ENCODE measurements around the gene ITPR3. TPM values are rescaled to one million over a fixed set of nuclear protein-coding genes. Genes with fewer than 3 reads are reported as not detected.
A peak's percentile ranks its signal among the peaks of the same experiment; 100 is the strongest.

The ITPR3 gene
- total RNA-seq, 2 donors from 2014 or later, result 29.6 to 33.3 TPM

DNA sequence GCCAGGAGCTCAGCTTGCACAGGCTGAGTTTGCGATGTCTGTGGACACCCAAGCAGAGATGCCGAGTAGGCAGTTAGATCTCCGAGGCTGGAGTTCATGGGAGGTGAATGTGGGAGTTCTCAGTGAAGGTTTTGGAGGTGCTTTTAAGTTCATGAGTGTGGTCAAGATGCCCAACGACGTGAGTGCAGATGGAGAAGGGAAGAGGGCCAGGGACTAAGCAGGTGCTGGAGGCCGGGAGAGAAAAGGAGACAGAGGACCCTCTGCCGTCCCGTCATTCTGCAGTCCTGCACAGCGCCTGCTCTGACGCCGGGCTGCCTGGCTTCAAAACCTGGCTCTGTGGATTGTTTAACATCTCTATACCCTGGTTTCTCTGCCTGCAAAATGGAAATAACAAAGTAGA, 15.5 kb downstream of the ITPR3 start:
- H3K27ac ChIP-seq (ENCODE audit: low read depth, low read length), result no peak overlapping the region
- no peak overlapping the region for H3K9ac ChIP-seq (ENCODE audit: extremely low read depth, low read length, poor library complexity, severe bottlenecking)
- H3K27ac Mint-ChIP-seq, result no peak overlapping the region
- H3K4me3 ChIP-seq (ENCODE audit: low read length), result no peak overlapping the region
- H3K9me3 ChIP-seq (ENCODE audit: control insufficient read depth, low read length), result no peaks in the 10 kb centered on the region
- no peaks in the 10 kb centered on the region for H3K36me3 ChIP-seq (ENCODE audit: control insufficient read depth, insufficient read depth, low read length)
- peaks cover 6% of the 10 kb centered on the region for H3K36me3 Mint-ChIP-seq (ENCODE audit: low read depth)
- H3K27me3 Mint-ChIP-seq (ENCODE audit: insufficient read depth), result no peaks in the 10 kb centered on the region
- no peak for DNase-seq
- no peaks in the 10 kb centered on the region for H3K9me3 Mint-ChIP-seq
- 87% methylated on average over 4 to 11 of the region's 11 CpGs for WGBS, 2 experiments (ENCODE audit: insufficient coverage in 1 of 2, insufficient read length in 1 of 2)
- H3K4me1 Mint-ChIP-seq, result peaks cover 47% of the 10 kb centered on the region
- peaks cover 7% of the 10 kb centered on the region for H3K4me1 ChIP-seq (ENCODE audit: control insufficient read depth, insufficient read depth, low read length)
- H3K27me3 ChIP-seq (ENCODE audit: control insufficient read depth, insufficient read depth, low read length, poor library complexity, severe bottlenecking), result no peaks in the 10 kb centered on the region
- no peak overlapping the region for H3K4me3 Mint-ChIP-seq
- TF ChIP-seq, protein P1, sequence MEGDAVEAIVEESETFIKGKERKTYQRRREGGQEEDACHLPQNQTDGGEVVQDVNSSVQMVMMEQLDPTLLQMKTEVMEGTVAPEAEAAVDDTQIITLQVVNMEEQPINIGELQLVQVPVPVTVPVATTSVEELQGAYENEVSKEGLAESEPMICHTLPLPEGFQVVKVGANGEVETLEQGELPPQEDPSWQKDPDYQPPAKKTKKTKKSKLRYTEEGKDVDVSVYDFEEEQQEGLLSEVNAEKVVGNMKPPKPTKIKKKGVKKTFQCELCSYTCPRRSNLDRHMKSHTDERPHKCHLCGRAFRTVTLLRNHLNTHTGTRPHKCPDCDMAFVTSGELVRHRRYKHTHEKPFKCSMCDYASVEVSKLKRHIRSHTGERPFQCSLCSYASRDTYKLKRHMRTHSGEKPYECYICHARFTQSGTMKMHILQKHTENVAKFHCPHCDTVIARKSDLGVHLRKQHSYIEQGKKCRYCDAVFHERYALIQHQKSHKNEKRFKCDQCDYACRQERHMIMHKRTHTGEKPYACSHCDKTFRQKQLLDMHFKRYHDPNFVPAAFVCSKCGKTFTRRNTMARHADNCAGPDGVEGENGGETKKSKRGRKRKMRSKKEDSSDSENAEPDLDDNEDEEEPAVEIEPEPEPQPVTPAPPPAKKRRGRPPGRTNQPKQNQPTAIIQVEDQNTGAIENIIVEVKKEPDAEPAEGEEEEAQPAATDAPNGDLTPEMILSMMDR (conservative IDR thresholded peaks at IDR 0.05), result no peak

- H3K36me3 Mint-ChIP-seq (ENCODE audit: low read depth), result peaks cover 7% of the 10 kb centered on the region
- Histone ChIP-seq H3K36me3 (ENCODE audit: control insufficient read depth, insufficient read depth, low read length) (no peaks in the 10 kb centered on the region), H3K27me3 (ENCODE audit: control insufficient read depth, insufficient read depth, low read length, poor library complexity, severe bottlenecking) (no peaks in the 10 kb centered on the region), H3K4me3 (ENCODE audit: low read length) (no peak overlapping the region), H3K9ac (ENCODE audit: extremely low read depth, low read length, poor library complexity, severe bottlenecking) (no peak overlapping the region), H3K27ac (ENCODE audit: low read depth, low read length) (no peak overlapping the region), H3K4me1 (ENCODE audit: control insufficient read depth, insufficient read depth, low read length) (peaks cover 7% of the 10 kb centered on the region), H3K9me3 (ENCODE audit: control insufficient read depth, low read length) (no peaks in the 10 kb centered on the region)
- H3K4me1 Mint-ChIP-seq, result peaks cover 37% of the 10 kb centered on the region
- no peak for DNase-seq
- 0 to 48% methylated on average over 1 to 2 of the region's 3 CpGs for WGBS, 2 experiments (ENCODE audit: insufficient coverage in 1 of 2, insufficient read length in 1 of 2)
- TF ChIP-seq, protein P1 (conservative IDR thresholded peaks at IDR 0.05), result no peak
- no peak overlapping the region for H3K4me3 Mint-ChIP-seq
- no peaks in the 10 kb centered on the region for H3K9me3 Mint-ChIP-seq
- H3K27ac Mint-ChIP-seq, result peak overlapping the region; percentile 4
- no peaks in the 10 kb centered on the region for H3K27me3 Mint-ChIP-seq (ENCODE audit: insufficient read depth)
Observed at GRCh38 chr6:33638556-33638955, 17.4 kb downstream of the ITPR3 start.

DNA sequence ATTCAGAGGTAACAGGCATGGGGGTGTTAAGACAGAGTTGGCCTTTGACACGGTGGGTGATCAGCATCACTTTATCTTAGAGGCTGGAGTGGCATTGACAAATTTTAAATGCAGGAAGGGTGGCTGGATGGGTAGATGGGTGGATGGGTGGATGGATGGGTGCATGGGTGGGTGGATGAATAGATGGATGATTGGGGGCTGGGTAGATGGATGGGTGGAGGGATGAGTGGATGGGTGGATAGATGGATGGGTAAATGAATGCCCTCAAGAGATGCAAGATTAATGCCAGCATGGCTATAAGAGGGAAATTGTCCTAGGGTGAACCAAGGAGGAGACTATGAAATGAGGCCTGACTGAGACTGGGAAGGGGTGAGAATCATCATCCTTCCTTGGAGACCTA, 18.4 kb downstream of the ITPR3 start:
- Mint-ChIP-seq H3K4me1 (peaks cover 29% of the 10 kb centered on the region), H3K4me3 (no peak overlapping the region)

More for the DNA sequence above, 18.4 kb downstream of the ITPR3 start:
- Histone ChIP-seq H3K9me3 (ENCODE audit: control insufficient read depth, low read length) (no peaks in the 10 kb centered on the region), H3K4me1 (ENCODE audit: control insufficient read depth, insufficient read depth, low read length) (peaks cover 5% of the 10 kb centered on the region), H3K27ac (ENCODE audit: low read depth, low read length) (no peak overlapping the region), H3K27me3 (ENCODE audit: control insufficient read depth, insufficient read depth, low read length, poor library complexity, severe bottlenecking) (no peaks in the 10 kb centered on the region), H3K36me3 (ENCODE audit: control insufficient read depth, insufficient read depth, low read length) (no peaks in the 10 kb centered on the region), H3K4me3 (ENCODE audit: low read length) (no peak overlapping the region), H3K9ac (ENCODE audit: extremely low read depth, low read length, poor library complexity, severe bottlenecking) (no peak overlapping the region)
- DNase-seq, result no peak
- Mint-ChIP-seq H3K36me3 (ENCODE audit: low read depth) (peaks cover 7% of the 10 kb centered on the region), H3K27ac (no peak overlapping the region), H3K9me3 (no peaks in the 10 kb centered on the region), H3K27me3 (ENCODE audit: insufficient read depth) (no peaks in the 10 kb centered on the region)
- 98 to 100% methylated on average over 1 of the region's 1 CpG for WGBS, 2 experiments (ENCODE audit: insufficient coverage in 1 of 2, insufficient read length in 1 of 2)
- TF ChIP-seq, protein P1 (conservative IDR thresholded peaks at IDR 0.05), result no peak

All from endodermal cell (in vitro differentiated cells).